GM21717 (cell line): ENCODE data around the gene CELA2A.
"Not testable (repeated sequence)": the region's sequence is repeated elsewhere in the genome, so short reads cannot be mapped to it uniquely, and the experiment has no call there.

Source experiments
- ATAC-seq: cut with Tn5 transposase; IDR thresholded peaks from one replicate; pipeline ENCODE4 v1.9.1; 2021; ENCODE audit warnings: mild to moderate bottlenecking, moderate library complexity; ENCODE audit not compliant: unreplicated experiment

Gene CELA2A

DNA sequence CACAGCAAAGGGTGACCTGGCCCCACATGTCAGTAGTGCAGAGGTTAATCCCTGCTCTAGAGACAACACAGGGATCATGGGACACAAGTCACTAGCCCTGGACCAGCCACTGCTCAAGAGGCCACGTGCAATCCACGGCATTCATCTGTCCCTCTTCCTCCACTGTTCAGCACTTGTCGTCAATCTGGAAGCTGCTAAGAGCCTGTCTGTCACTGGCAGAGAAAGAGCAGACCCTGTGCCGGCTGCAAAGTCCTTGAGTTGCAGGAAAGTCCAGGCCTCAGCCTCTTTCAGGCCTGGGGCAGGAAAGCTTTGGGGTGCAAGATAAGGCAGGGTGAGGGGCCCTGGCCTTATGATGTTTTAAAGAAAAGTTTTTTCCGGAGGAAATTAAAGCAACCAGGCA is 36.1 kb downstream of the CELA2A start:
- ATAC-seq: no peak

DNA sequence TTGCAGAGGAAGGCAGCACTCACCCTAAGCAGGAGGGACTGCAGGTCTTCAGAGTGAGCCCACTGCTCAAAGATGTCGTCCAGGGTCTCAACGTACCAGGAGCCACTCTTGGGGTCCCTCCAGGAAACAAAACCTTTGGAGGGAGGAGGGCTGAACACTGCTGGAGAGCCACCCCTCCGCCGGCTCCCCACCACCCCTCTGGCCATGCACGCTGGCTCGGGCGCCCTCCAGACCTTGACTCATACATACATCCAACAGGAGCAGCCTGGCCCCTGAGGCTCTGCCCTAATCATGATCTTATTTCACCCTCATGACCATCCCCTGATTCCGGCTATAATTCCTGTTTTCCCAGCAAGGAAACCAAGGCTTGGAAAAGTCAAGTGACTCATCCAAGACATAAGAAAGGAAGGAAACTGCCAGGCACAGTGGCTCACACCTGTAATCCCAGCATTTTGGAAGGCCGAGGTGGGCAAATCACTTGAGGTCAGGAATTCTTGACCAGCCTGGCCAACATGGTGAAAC is 37.4 kb downstream of the CELA2A start:
- ATAC-seq: no peak

DNA sequence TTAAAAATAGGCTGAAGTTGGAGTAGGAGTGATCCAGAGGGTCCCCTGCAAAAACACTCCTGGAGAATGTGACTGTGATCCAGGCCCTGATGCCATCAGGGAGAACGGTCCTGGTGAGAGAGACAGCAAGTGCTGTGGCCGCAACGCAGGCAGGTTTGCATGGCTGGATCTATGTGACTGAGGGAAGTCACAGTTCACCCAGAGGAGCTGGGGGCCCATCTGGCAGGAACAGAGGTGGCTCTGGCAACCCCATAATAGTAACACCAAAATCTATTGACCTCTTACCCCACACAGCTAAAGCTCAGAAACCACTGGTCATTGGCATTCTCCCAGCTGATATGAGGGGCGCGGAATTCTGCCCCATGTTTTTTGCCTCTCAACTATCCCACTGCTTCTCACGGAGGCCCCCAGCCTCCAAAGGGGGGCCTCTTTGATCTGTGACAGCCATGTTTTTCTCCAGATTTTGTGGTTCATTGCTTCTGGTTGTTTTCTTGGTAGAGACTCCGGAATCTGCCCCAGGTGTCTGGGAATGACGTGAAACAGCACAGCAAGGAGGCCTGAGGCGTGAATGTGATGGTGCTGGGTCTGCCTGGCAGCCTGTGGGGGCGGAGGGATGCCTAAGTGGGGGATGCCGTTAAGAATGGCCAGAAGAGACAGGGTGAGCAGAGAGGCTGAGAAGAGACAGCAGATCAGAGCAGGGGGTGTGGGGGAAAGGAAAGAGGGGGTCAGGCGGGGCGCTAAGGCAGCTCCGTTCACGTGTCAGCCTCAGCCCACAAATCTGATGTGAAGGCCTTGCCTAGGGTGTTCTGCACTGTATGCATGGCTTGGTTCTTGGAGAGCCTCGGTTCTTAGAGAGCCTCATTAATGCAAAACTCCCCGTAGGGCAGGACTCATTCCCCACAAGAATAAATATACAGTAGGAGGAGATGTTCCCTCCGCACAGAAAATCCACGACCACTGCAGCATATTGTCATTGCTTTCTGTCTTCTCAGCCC is 43.9 kb downstream of the CELA2A start:
- no peak for ATAC-seq

DNA sequence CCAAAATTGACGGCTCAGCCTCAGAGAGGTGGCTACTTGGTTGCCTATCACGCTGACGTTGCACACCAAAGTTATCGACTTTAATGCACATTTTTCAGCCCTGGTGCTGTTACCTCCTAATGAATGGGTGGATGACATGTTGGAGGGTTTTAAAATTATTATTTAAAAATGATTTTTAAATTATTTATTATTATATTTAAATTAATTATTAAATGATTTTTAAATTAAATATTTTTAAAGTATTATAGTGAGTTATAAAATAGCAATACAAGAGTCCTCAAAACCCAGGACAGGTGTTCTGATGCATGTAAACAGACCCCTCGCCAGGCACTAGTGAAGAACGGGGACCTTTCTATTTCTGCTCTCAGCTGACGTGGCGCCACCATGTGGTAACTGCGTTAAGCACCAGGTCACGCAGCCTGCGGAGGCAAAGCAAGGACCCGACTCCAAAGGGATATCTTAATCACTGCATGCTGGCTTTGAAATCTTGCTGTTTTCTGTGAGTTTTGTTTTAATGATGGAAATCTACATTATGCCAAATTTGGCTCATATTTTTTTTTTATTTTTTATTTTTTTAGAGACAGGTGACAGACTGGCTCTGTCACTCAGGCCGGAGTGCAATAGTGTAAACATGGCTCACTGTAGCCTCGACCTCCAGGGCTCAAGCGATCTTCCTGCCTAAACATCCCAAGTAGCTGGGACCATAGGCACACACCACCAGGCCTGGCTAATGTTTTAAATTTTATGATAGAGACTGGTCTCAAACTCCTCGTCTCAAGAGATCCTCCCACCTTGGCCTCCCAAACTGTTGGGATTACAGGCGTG is 44.9 kb downstream of the CELA2A start:
- ATAC-seq: no peak

DNA sequence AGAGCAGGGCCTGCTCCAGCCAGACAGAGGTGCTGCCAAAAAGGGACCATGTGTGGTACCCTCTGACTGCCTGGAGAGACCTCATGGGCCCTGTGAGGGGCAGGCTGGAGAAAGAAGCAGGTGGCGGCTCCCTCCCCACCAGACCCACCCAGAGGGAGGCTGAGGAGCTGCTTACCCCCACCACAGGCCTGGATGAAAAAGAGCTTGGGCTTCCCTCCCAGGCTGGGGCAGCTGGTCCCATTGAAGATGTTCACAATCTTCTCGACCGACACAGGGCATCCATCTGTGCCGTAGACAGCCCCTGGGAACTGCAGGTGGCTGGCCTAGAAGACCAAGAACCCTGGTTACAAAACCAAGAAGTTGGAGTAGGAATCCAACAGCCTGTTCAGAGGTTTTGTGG is 47.9 kb downstream of the CELA2A start:
- no peak for ATAC-seq

DNA sequence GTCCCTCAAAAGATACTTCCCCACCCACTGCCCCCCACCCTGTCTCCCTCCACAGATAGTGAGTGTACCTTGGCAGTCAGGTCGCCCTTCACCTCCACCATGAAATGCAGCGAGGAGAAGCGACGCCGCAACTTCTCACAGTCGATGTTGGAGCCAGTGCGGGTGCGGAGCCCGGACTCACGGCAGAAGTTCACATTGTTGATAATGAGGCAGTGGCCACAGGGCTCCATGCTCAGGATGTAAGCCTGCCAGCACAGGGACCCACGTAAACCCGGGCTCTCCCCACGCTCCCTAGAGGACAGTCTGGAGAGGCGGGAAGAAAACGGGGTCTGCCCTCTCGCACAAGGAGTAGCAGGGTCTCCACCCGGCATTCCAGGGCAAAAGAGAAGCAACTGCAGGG is 50.3 kb downstream of the CELA2A start:
- no peak for ATAC-seq

DNA sequence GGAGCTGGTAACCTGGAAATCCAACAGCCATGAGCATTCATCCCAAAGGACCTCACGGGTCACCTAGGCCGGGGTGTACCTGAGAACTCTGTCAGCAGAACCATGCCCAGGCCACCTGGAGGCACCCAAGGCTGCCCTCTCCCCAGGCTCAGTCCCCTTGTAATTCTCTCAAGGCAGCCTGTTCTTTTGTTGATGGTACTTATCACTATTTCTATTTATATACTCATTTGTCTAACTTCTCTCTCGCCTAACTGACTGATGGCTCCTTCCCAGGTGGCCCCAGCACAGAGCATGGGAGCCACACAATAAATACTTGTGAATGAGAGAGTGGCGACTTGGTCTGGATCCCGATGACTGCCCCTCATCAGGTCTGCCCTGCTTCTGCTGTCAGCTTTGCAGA is 50.7 kb downstream of the CELA2A start:
- no peak for ATAC-seq

DNA sequence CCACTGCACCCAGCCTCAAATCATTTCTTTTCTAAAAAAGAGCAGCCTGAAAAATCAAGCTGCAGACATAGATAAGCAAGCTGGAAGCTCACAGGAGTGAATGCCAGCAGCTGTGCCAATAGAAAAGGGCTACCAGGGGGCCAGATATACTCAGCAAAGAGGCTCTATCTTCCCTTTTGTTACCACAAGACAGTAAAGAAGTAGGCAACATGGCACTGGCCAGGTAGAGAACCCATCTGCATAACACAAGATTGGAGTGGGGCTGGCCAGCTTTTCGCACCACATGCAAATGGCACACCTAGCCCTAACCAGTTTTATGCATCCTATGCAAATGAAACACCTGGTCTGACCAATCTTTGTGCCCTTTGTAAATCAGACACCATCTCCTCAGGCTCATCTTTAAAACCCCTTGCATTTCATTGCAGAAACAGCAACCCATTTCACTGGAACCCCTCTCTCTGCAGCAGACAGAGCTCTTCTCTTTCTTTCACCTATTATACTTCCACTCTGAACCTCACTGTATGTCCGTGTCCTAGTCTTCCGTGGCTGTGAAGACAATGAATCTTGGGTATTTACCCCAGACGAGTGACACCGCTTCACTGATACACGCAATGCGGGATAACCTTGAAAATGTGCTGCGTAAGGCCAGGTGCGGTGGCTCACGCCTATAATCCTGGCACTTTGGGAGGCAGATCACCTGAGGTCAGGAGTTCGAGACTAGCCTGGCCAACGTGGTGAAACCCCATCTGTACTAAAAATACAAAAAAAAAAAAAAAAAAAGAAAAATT is 52.4 kb downstream of the CELA2A start:
- ATAC-seq: no peak

DNA sequence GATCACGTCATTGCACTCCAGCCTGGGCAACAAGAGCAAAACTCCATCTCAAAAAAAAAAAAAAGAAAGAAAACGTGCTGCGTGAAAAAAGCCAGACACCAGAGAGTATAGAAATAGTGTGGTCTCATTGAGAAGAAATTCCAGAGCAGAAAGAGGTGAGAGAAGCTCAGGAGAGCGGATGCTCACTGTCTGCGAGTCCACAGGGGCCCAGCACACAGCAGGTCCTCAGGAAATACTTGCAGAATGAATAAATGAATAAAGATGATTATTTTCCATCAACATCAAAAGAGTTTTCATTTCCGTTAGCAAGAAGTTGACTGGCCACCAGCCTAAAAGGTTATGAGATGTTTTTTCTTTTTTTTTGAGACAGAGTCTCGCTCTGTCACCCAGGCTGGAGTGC is 53.1 kb downstream of the CELA2A start:
- no peak for ATAC-seq

DNA sequence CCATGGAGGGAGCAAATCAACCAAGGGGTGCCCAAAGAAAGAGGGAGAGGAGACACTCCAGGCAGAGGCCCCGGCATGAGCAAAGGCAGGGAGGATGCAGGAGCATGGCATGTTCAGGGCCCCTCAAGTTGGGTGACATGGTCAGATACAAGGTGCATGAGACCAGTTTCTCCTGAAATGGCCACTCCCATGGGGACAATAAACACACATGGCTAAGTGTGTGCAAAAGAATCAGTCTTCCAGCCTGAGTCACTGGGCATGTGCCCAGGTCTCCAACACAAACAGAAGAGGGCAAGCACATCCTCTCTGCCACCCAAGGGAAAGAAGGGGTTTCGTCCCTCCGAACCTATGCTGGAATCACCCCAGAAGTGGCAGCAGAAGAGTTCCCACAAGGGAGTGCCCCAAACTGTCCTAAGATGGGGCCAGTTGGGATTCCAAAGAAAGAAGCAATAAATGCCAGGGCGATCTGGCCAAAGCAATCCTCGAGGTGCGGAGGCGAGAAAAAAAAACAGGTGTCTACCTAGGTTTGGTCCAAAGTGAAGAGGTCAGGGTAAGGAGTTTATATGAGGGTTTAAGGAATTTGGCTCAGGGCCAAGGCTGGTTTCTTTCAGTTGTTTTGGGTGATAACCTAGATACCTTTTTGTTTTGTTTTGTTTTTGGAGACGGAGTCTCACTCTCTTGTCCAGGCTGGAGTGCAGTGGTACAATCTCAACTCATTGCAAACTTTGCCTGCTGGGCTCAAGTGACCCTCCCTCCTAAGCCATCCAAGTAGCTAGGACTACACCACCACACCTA is 54.3 kb downstream of the CELA2A start:
- ATAC-seq: no peak

DNA sequence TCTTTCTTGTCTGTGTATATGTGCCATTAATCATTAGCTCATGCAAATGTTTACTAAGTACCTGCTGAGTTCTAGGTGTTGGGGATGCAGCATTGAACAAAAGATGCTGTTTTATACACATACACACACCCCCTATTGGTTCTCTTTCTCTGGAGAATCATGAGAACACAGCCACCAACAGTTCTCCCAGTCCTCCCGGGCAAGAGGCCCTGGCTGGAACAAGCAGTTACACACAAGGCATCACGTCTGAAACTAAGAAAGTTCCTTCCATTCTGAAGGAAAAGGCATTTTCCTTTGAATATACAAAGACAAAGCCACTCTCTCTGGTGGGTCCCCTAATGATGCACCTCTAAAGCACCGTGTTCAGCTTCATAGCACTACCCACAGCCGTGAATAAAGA is 56.7 kb downstream of the CELA2A start:
- ATAC-seq: no peak

DNA sequence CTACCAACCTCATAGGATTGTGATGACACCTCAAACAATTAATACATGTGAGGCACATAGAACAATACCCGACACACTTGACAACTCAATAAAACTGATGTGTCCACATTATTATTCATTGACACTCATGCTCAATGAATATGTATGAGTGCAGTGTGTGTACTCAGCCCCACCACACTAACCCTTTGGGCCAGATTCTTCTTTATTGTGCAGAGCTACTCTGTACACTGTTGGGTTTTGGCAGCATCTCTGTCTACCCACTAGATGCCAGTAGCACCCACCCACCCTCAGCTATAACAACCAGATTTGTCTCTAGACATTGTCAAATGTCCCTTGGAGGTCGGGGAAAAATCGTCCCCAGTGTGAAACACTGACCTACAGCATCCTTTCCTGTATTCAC is 57.4 kb downstream of the CELA2A start:
- ATAC-seq: no peak

DNA sequence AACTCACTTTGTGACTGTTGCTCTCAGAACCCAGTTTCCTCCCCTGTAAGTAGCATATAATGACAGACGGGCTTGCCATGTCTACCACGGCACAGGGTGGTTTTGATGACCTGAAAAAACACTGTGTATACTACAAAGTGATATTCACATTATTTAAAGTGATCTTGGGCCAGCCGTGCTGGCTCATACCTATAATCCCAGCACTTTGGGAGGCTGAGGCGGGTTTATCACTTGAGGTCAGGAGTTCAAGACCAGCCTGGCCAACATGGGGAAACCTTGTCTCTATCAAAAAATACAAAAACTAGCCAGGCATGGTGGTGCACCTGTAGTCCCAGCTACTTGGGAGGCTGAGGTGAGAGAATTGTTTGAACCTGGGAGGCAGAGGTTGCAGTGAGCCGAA is 58.0 kb downstream of the CELA2A start:
- not testable (repeated sequence) for ATAC-seq

DNA sequence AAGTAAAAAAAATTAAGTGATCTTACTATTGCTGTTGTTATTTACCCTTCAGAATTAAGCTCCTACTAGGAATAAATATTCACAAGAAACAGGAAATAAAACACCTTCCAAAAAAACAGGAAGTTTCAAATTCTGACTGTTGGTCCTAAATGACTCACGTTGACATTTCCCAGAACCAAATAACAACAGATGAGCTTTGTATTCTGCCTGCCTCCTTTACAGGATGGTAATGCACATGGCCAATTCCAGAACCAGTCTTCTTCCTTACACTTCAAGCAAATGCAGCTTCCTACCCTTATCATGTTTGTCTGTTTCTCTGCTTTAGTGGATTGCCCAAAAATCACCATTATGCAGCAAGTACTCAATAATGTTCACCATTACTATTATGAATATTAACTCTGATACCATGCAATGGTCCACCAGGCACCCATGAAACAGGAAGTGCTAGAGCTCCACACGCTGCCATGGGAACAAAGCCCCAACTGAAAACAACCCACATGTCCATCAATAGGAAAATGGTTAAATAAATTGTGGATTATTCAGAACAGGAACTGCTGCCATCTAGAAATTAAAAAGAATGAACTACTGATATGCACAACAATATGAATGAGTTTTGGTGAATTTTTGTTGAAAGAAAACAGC is 58.6 kb downstream of the CELA2A start:
- ATAC-seq: no peak

DNA sequence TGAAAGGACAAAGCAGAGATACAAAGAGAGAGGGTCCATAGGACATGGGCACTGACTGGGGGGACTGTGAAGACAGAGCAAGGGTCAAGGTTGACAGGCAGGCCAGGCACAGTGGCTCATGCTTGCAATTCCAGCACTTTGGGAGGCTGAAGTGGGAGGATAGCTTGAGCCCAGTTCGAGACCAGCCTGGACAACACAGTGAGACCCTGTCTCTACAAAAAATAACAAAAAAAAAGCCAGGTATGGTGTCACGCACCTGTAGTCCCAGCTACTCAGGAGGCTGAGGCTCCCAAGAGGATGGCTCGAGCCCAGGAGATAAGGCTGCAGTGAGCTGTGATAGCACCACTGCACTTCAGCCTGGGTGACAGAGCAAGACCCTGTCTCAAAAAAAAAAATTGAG is 63.1 kb downstream of the CELA2A start:
- ATAC-seq: no peak

DNA sequence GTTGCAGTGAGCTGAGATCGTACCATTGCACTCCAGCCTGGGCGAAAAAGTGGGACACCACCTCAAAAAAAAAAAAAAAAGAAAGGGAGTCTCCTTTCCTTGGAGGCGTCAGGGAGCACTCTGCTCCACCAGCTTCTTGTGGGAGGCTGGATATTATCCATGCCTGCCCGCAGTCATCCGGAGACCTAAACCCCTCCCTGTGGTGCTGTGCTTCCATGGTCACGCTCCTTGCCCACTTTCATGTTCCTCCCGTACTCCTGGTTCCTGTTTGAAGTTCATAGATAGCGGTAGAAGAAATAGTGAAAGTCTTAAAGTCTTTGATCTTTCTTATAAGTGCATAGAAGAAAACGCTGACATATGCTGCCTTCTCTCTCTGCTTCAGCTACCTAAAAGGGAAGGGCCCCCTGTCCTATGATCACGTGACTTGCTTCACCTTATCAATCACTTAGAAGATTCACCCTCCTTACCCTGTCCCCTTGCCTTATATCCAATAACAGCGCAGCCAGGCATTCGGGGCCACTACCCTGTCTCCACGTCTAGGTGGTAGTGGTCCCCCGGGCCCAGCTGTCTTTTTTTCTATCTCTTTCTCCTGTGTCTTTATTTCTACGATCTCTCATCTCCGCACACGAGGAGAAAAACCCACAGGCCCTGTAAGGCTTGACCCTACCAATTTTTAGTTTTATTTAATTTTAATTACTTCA is 64.8 kb downstream of the CELA2A start:
- not testable (repeated sequence) for ATAC-seq
